OCI-LY1 (cell line): ENCODE measurements around the gene SHH.

ENCODE experiments used
- H2AFZ ChIP-seq: fragments of 200-600 bp; sonication (generic), shearing (Covaris generic); 2 replicates; pipeline ENCODE4 v1.6.0; 2014; ENCODE audit warnings: antibody characterized with exemption, mild to moderate bottlenecking, low read length
- H3F3A ChIP-seq: fragments of 200-600 bp; sonication (generic), shearing (Covaris generic); 2 replicates; pipeline ENCODE4 v1.6.0; 2014; ENCODE audit warnings: mild to moderate bottlenecking, antibody characterized with exemption, low read length, moderate library complexity; ENCODE audit not compliant: insufficient read depth
- H3K27ac ChIP-seq: fragments of 200-600 bp; sonication (generic); 2 replicates; pipeline ENCODE4 v1.5.1; 2014; ENCODE audit warnings: low read length, mixed run types, mild to moderate bottlenecking, low read depth; ENCODE audit not compliant: poor library complexity, severe bottlenecking
- H3K27me3 ChIP-seq: fragments of 200-600 bp; sonication (generic); 2 replicates; pipeline ENCODE4 v1.6.0; 2014; ENCODE audit warnings: antibody characterized with exemption, mild to moderate bottlenecking, low read length, moderate library complexity; ENCODE audit not compliant: insufficient read depth
- H3K36me3 ChIP-seq: fragments of 200-600 bp; sonication (generic); 2 replicates; pipeline ENCODE4 v1.6.1; 2014; ENCODE audit warnings: mild to moderate bottlenecking, antibody characterized with exemption, low read length, moderate library complexity, mixed read lengths; ENCODE audit not compliant: insufficient read depth
- H3K4me1 ChIP-seq: fragments of 200-600 bp; sonication (generic); 2 replicates; pipeline ENCODE4 v1.5.1; 2014; ENCODE audit warnings: mild to moderate bottlenecking, low read length, moderate library complexity; ENCODE audit not compliant: insufficient read depth, severe bottlenecking
- H3K4me2 ChIP-seq: fragments of 200-600 bp; sonication (generic), shearing (Covaris generic); 2 replicates; pipeline ENCODE4 v1.6.1; 2014; ENCODE audit warnings: low read length
- H3K4me3 ChIP-seq: fragments of 200-600 bp; sonication (generic); 2 replicates; pipeline ENCODE4 v1.5.1; 2014; ENCODE audit warnings: low read length, low read depth, mild to moderate bottlenecking, mixed read lengths; ENCODE audit not compliant: poor library complexity, severe bottlenecking
- H3K79me2 ChIP-seq: fragments of 200-600 bp; shearing (Covaris generic); 2 replicates; pipeline ENCODE4 v1.6.1; 2016; ENCODE audit warnings: mixed run types, low read length, mixed read lengths; ENCODE audit not compliant: insufficient read depth
- H3K9ac ChIP-seq: fragments of 200-600 bp; sonication (generic), shearing (Covaris generic); 2 replicates; pipeline ENCODE4 v1.6.1; 2014; ENCODE audit warnings: mild to moderate bottlenecking, low read length, mixed read lengths
- H3K9me2 ChIP-seq: fragments of 200-600 bp; sonication (generic), shearing (Covaris generic); 2 replicates; pipeline ENCODE4 v1.6.1; 2014; ENCODE audit warnings: low read depth, mild to moderate bottlenecking, low read length, mixed read lengths
- H3K9me3 ChIP-seq: fragments of 200-600 bp; shearing (Covaris generic); 2 replicates; pipeline ENCODE4 v1.6.1; 2014; ENCODE audit warnings: low read length, mixed read lengths
- H4K20me1 ChIP-seq: fragments of 200-600 bp; sonication (generic), shearing (Covaris generic); 2 replicates; pipeline ENCODE4 v1.6.0; 2016; ENCODE audit warnings: mild to moderate bottlenecking, low read length; ENCODE audit not compliant: insufficient read depth
- EZH2 ChIP-seq: fragments of 200-600 bp; sonication (generic), shearing (Covaris generic); IDR thresholded peaks from 2 replicates; pipeline ENCODE4 v1.8.0; 2017; ENCODE audit warnings: borderline replicate concordance, mixed run types, mild to moderate bottlenecking, antibody characterized with exemption, low read length, moderate library complexity, mixed read lengths
- TF ChIP-seq, protein P1 (sequence below): fragments of 200-600 bp; sonication (generic), shearing (Covaris generic); IDR thresholded peaks from 2 replicates; pipeline ENCODE4 v1.5.1; 2017; ENCODE audit warnings: mild to moderate bottlenecking, antibody characterized with exemption, low read length, moderate library complexity, mixed read lengths

SHH gene

DNA sequence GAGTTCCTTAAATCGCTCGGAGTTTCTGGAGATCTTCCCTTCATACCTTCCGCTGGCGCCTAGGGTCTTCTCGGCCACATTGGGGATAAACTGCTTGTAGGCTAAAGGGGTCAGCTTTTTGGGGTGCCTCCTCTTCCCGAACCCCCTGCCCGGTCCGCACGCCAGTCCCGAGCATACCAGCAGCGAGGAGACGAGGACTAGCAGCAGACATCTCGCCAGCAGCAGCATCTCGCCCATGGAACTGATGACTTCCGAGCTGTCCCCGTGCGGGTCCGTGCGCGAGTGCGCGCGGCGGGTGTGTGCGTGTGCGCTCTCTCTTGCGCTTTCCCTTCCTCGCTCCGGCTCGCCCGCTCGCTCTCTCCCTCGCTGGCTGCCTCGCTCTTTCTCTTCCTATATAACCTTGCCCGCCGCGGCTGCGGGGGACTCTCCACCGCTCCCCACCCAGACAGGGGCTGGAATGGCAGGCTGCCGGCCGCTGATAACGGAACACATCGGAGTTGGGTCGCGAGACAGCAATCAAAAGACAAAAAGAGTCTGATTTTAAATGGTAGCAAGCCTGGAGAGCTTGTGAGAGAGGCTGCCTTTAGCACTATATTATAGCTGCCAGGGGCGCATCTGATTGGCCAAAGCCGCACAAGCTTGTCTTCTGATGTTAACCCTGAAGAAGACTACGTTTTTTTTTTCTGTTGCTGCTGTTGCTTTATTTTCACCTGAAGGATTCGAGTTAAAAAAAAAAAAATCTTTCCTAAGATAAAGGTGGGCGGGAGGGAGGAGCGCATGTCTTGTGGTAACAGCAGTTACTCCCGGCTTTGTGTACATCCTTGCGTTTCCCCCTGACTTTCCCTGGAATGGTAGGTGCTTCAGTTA is at the start of gene SHH:
Gene SHH, minus strand, starts transcription at position 569 of the 867 bp plus-strand sequence. Its CDS starts 341 bp downstream, at position 228.
- Histone ChIP-seq H3K4me2 (no peak within 1 kb of the TSS), H3K9ac (no peak within 1 kb of the TSS), H3K79me2 (no peaks in the 10 kb centered on the region), H3F3A (no peaks in the 10 kb centered on the region), H3K36me3 (no peaks in the 10 kb centered on the region), H4K20me1 (no peaks in the 10 kb centered on the region), H3K4me1 (no peaks in the 10 kb centered on the region), H3K9me2 (no peaks in the 10 kb centered on the region), H2AFZ (no peak within 1 kb of the TSS), H3K27me3 (no peaks in the 10 kb centered on the region), H3K9me3 (no peaks in the 10 kb centered on the region), H3K27ac (no peak within 1 kb of the TSS), H3K4me3 (no peak within 1 kb of the TSS)
- TF ChIP-seq, protein P1, sequence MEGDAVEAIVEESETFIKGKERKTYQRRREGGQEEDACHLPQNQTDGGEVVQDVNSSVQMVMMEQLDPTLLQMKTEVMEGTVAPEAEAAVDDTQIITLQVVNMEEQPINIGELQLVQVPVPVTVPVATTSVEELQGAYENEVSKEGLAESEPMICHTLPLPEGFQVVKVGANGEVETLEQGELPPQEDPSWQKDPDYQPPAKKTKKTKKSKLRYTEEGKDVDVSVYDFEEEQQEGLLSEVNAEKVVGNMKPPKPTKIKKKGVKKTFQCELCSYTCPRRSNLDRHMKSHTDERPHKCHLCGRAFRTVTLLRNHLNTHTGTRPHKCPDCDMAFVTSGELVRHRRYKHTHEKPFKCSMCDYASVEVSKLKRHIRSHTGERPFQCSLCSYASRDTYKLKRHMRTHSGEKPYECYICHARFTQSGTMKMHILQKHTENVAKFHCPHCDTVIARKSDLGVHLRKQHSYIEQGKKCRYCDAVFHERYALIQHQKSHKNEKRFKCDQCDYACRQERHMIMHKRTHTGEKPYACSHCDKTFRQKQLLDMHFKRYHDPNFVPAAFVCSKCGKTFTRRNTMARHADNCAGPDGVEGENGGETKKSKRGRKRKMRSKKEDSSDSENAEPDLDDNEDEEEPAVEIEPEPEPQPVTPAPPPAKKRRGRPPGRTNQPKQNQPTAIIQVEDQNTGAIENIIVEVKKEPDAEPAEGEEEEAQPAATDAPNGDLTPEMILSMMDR = no peak
- no peak for TF ChIP-seq EZH2

DNA sequence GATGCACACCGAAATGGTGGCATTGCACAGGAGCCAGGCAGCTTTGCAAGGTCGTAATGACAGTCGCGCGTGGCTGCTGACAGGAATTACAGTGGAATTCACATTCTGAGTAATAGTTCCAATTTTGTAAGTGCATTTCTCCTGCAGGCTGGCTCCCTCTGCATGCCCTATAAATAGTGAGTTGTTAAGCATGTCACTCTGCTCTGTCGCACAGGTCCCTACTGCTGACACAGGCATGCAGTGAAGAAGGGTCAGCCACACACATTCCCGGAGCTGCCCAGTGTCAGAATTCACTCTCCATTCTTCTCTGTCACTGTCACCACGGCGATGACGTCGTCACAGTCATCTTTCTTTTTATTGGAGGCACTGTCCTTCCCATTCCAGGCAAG is 49.2 kb upstream of the SHH start:
- Histone ChIP-seq H2AFZ (no peak overlapping the region), H3K4me2 (no peak overlapping the region), H3K4me3 (no peak overlapping the region), H3K9ac (no peak overlapping the region), H3K4me1 (no peaks in the 10 kb centered on the region), H4K20me1 (no peaks in the 10 kb centered on the region), H3K36me3 (no peaks in the 10 kb centered on the region), H3K79me2 (no peaks in the 10 kb centered on the region), H3K9me3 (no peaks in the 10 kb centered on the region), H3F3A (no peaks in the 10 kb centered on the region), H3K9me2 (no peaks in the 10 kb centered on the region), H3K27ac (no peak overlapping the region), H3K27me3 (peaks cover 7% of the 10 kb centered on the region; the same call in 1 of the 2 replicates)
- TF ChIP-seq EZH2 = no peak
- TF ChIP-seq, protein P1 = no peak

DNA sequence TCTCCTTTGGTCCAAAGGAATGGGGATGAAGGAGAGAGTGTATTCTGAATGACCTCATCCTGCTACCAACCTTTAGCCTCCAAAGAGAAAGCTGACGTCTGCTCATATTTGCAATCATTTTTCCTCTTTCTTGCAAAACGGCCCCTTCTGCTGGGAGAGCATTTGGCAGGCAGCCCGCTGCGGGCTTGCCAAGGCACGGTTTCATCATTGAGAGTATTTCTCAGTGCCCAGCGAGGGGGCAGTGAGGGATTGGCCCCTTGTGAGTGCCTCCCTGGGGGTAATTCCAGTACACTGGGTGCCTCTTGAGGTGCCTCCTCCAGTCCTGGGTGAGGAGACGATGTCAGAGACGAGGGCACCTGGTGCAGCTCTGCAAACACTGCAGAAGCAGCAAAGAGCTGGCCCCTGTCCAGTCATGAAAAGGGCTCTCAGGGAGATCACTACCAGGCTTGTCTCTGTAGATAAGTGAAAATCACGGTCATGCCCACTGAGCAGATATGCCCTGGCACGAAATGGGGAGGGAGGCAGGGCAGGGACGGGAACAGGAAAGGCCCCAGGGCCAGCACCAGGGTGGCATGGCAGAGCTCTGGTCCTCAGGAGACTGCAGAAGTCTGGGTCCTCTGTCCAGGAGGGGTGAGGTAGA is 48.7 kb upstream of the SHH start:
- Histone ChIP-seq H2AFZ (no peak overlapping the region), H3K4me3 (no peak overlapping the region), H3F3A (no peaks in the 10 kb centered on the region), H3K9me2 (no peaks in the 10 kb centered on the region), H3K79me2 (no peaks in the 10 kb centered on the region), H3K27me3 (peaks cover 7% of the 10 kb centered on the region; the same call in 1 of the 2 replicates), H3K4me1 (no peaks in the 10 kb centered on the region), H4K20me1 (no peaks in the 10 kb centered on the region), H3K9me3 (no peaks in the 10 kb centered on the region), H3K9ac (no peak overlapping the region), H3K4me2 (no peak overlapping the region), H3K36me3 (no peaks in the 10 kb centered on the region), H3K27ac (no peak overlapping the region)
- TF ChIP-seq, protein P1 = no peak
- TF ChIP-seq EZH2 = no peak
